Heart right ventricle (tissue), 16 donors: ENCODE measurements around the gene TECPR1. TPM values are rescaled to one million over a fixed set of nuclear protein-coding genes. Genes with fewer than 3 reads are reported as not detected.

Experiments
- ATAC-seq, 8 donors: fragments of 200-7000 bp; cut with Tn5 transposase; one replicate each; pipeline ENCODE4 v1.9.1; 2020; ENCODE audit warnings: mild to moderate bottlenecking in 8 of 8, moderate library complexity in 8 of 8, moderate number of reproducible peaks in 1 of 8
- DNase-seq, 2 donors: peaks; one replicate each; pipeline ENCODE4 v3.0.0-alpha.2; 2020
- H3K27ac ChIP-seq, 10 donors: fragments of 200-600 bp; sonication (generic) in 2 of 10; one replicate each; pipeline versions ENCODE4 v1.5.0 to v1.8.0; 2020 to 2022; ENCODE audit warnings: mild to moderate bottlenecking in 3 of 10
- H3K27me3 ChIP-seq, 7 donors: fragments of 200-600 bp; one replicate each; pipeline ENCODE4 v1.8.0; 2021 to 2022; ENCODE audit warnings: mild to moderate bottlenecking in 2 of 7
- H3K36me3 ChIP-seq, 9 donors: fragments of 200-600 bp; sonication (generic) in 1 of 9; one replicate each; pipeline versions ENCODE4 v1.5.0 to v1.8.0; 2020 to 2022; ENCODE audit warnings: mild to moderate bottlenecking in 2 of 9
- H3K4me1 ChIP-seq, 9 donors: fragments of 200-600 bp; sonication (generic) in 1 of 9; one replicate each; pipeline versions ENCODE4 v1.5.0 to v1.8.0; 2020 to 2022; ENCODE audit warnings: mild to moderate bottlenecking in 4 of 9
- H3K4me3 ChIP-seq, 10 donors: fragments of 200-600 bp; sonication (generic) in 2 of 10; one replicate each; pipeline versions ENCODE4 v1.5.0 to v1.8.0; 2020 to 2022; ENCODE audit warnings: mild to moderate bottlenecking in 7 of 10, moderate library complexity in 2 of 10
- H3K9me3 ChIP-seq, 11 donors: fragments of 200-600 bp in 10 of 11; sonication (generic) in 2 of 11; one replicate each; pipeline versions ENCODE4 v1.5.0 to v1.8.0; 2013 to 2022; ENCODE audit warnings: mild to moderate bottlenecking in 2 of 11, control low read depth in 1 of 11, moderate library complexity in 1 of 11
- WGBS, 2 donors: extraction: QIAGEN DNeasy Blood & Tissue Kit; methylation state at CpG; one replicate each; pipeline ENCODE4 v1.1.7; 2013; ENCODE audit warnings: inconsistent platforms in 1 of 2; 5-methylcytosine and 5-hydroxymethylcytosine counted together
- intact Hi-C, 10 donors: fragments of 100-400 bp; cut with DNase I; formaldehyde crosslinking; loops; one replicate each; pipeline versions ENCODE4 v1.11.1 to v1.14.2; 2022
- polyA plus RNA-seq, 2 donors: library from polyadenylated mRNA; stranded (reverse); fragments of 200-250 nt; gene quantifications; one replicate each; pipeline ENCODE4 v1.2.3, GENCODE V29; 2013
- total RNA-seq, 10 donors: library from RNA; stranded (reverse); fragmentation: NEBNext Ultra II Directional in 3 of 10; extraction: Animal tissue kit (Norgen Biotek cat#: 25700) in 3 of 10; gene quantifications; one replicate each; pipeline versions ENCODE4 v1.2.1 to v1.2.4, GENCODE V29; 2021 to 2023
- TF ChIP-seq, protein P1 (sequence below), 9 donors: fragments of 200-600 bp; sonication (generic) in 2 of 9; IDR thresholded peaks; one replicate each; pipeline versions ENCODE4 v1.5.0 to v1.8.0; 2021 to 2022; ENCODE audit warnings: antibody characterized with exemption in 9 of 9, mild to moderate bottlenecking in 5 of 9, moderate library complexity in 1 of 9
- donor health status: Arrhythmogenic right ventricular cardiomyopathy.
- donor health status: ischemic (EF 13 %, LVEDD 7.1; RV severe dilation, severe dysfunction).
- donor health status: healthy with polysubstance abuse.
- donor health status: DM: no; HTN: yes; CAD: no.
- donor health status: DM: no; HTN: no; CAD: no.
- donor health status: ischemic (EF 25% LVEDD 6.9; RV normal size, moderate dysfunction).
- donor health status: ischemic (EF 25% LVEDD 5.7; RV mildly dilated, moderate dysfunction).
- donor health status: healthy.
- donor health status: DM: yes; HTN: yes; CAD: no.
- donor health status: Ischemic cardiomyopathy.
- donor health status: ischemic (EF 35%, LVEDD 5.7; RV mildly dilated, moderate dysfunction).
- donor health status: nonischemic (EF 11% LVEDD 7.7; RV severe dilation, severe dysfunction).
- donor health status: DM: yes; HTN: yes; CAD: no.
- donor health status: PGD.
- donor health status: ischemic (EF 29% LVEDD 5.4; RV normal size, mild dysfunction).
- donor health status: nonischemic (EF 23%, LVEDD 6.1; RV moderate dilation, normal function).

The TECPR1 gene
- total and polyA plus RNA-seq, 12 donors: 12.8 to 23.8 (median 15.4) TPM

GRCh38 chr7:98193474-98194180 lies 58.4 kb downstream of the TECPR1 start:
- intact Hi-C loops: no loop called here
- H3K27ac ChIP-seq: no peak overlapping the region
- H3K27me3 ChIP-seq: no peaks in the 10 kb centered on the region
- peaks cover 0 to 99% (median 37%) of the 10 kb centered on the region in 9 donors for H3K36me3 ChIP-seq
- no peak for DNase-seq
- no peaks in the 10 kb centered on the region for H3K4me1 ChIP-seq
- 95 to 97% methylated on average over 37 of the region's 37 CpGs for WGBS, 2 donors
- ATAC-seq: no peak
- no peak overlapping the region for H3K4me3 ChIP-seq
- peaks cover 0 to 10% (median 0%) of the 10 kb centered on the region in 11 donors for H3K9me3 ChIP-seq
- TF ChIP-seq, protein P1, sequence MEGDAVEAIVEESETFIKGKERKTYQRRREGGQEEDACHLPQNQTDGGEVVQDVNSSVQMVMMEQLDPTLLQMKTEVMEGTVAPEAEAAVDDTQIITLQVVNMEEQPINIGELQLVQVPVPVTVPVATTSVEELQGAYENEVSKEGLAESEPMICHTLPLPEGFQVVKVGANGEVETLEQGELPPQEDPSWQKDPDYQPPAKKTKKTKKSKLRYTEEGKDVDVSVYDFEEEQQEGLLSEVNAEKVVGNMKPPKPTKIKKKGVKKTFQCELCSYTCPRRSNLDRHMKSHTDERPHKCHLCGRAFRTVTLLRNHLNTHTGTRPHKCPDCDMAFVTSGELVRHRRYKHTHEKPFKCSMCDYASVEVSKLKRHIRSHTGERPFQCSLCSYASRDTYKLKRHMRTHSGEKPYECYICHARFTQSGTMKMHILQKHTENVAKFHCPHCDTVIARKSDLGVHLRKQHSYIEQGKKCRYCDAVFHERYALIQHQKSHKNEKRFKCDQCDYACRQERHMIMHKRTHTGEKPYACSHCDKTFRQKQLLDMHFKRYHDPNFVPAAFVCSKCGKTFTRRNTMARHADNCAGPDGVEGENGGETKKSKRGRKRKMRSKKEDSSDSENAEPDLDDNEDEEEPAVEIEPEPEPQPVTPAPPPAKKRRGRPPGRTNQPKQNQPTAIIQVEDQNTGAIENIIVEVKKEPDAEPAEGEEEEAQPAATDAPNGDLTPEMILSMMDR (IDR thresholded peaks at IDR 0.05): no peak

DNA sequence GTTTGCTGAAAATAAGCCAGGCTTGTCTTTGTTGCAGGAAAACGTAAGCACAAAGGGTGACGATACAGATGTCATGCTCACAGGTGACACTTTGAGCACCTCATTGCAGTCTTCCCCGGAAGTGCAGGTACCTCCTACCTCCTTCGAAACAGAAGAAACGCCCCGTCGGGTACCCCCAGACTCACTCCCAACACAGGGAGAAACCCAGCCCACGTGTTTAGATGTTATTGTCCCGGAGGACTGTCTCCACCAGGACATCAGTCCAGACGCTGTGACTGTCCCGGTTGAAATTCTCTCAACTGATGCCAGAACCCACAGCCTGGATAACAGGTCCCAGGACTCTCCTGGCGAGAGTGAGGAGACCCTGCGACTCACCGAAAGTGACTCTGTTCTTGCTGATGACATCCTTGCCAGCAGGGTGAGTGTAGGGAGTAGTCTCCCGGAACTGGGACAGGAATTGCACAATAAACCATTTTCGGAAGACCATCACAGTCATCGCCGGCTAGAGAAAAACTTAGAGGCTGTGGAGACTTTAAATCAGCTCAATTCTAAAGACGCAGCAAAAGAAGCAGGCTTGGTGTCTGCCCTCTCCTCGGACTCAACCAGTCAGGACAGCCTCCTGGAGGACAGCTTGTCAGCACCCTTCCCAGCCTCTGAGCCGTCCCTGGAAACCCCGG lies 59.1 kb downstream of the TECPR1 start:
- intact Hi-C loops: no loop called here
- WGBS, 2 donors: 90 to 95% methylated on average over 22 of the region's 22 CpGs
- Histone ChIP-seq H3K27me3 (no peaks in the 10 kb centered on the region), H3K36me3 (peaks cover 0 to 99% (median 37%) of the 10 kb centered on the region in 9 donors), H3K4me1 (no peaks in the 10 kb centered on the region), H3K9me3 (peaks cover 0 to 3% (median 0%) of the 10 kb centered on the region in 11 donors), H3K27ac (no peak overlapping the region), H3K4me3 (no peak overlapping the region)
- ATAC-seq: no peak
- no peak for DNase-seq
- TF ChIP-seq, protein P1 (IDR thresholded peaks at IDR 0.05): no peak

GRCh38 chr7:98191668-98192431 lies 60.2 kb downstream of the TECPR1 start:
- TF ChIP-seq, protein P1 (IDR thresholded peaks at IDR 0.05): no peak
- intact Hi-C loops: no loop called here
- Histone ChIP-seq H3K9me3 (no peaks in the 10 kb centered on the region), H3K4me3 (no peak overlapping the region), H3K27ac (no peak overlapping the region), H3K36me3 (peaks cover 0 to 99% (median 33%) of the 10 kb centered on the region in 9 donors), H3K27me3 (no peaks in the 10 kb centered on the region), H3K4me1 (peaks cover 0 to 5% (median 0%) of the 10 kb centered on the region in 9 donors)
- ATAC-seq (no peak), DNase-seq (no peak)
- WGBS, 2 donors: 97 to 98% methylated on average over 32 of the region's 32 CpGs

- Histone ChIP-seq H3K9me3 (no peaks in the 10 kb centered on the region), H3K36me3 (peaks cover 0 to 98% (median 32%) of the 10 kb centered on the region in 9 donors), H3K4me3 (no peak overlapping the region), H3K4me1 (peaks cover 0 to 15% (median 0%) of the 10 kb centered on the region in 9 donors), H3K27me3 (no peaks in the 10 kb centered on the region), H3K27ac (no peak overlapping the region)
- ATAC-seq (peak in 1 of 8 donors; percentile 47), DNase-seq (no peak)
- TF ChIP-seq, protein P1 (IDR thresholded peaks at IDR 0.05): no peak
- intact Hi-C loops: no loop called here
- 89 to 93% methylated on average over 11 of the region's 11 CpGs for WGBS, 2 donors
These were observed 62.5 kb downstream of the TECPR1 start for GRCh38 chr7:98189559-98189958.
